ENCODE results near the gene IQGAP2. TPM values are rescaled to one million over a fixed set of nuclear protein-coding genes. Genes with fewer than 3 reads are reported as not detected.

The IQGAP2 gene
- total and polyA plus RNA-seq, 9 of the 15 experiments (the other 6 are each of a cell fraction or from before 2014, with no cell fraction given) = 8.7 to 23.2 (median 17.4) TPM

DNA sequence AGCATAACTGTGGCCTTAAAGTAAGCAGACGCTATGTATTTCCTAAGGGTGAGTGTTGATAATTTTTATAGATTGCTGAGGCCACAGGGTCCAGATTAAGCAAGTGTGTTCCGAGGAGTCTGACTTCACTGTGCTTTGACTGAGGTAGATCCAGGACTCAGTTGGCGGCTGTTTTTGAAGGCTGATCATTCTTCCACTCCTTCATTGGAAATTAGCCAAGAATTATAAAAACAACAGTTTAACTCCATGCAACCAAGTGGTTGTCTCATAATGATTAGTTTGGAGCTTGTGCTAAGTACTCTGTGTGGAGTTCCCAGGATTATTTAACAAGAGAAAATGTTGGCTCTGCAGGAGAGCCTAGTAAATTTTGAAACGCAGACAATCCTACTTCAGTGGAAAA, 19.1 kb downstream of the IQGAP2 start:
- H3K27me3 ChIP-seq (ENCODE audit: control insufficient read depth in 2 of 2, insufficient read depth in 2 of 2, low read length in 2 of 2) = no peaks in the 10 kb centered on the region
- H4K20me1 ChIP-seq (replicated peaks; ENCODE audit: control insufficient read depth, insufficient read depth, low read length) = no peaks in the 10 kb centered on the region
- in situ Hi-C loops (cut with MboI) = no loop called here
- 68% methylated on average over 4 of the region's 4 CpGs for WGBS (ENCODE audit: insufficient coverage, low coverage, missing lambda C conversion rate)
- ChIA-PET POLR2A (interaction anchor here (1.0 to 1.3 kb wide), 3 partner anchors 10 to 19 kb away, joined by 3 to 7 read pairs (median 4); partner anchors contain the start of gene IQGAP2), CTCF (ENCODE audit: low intra/inter-chr PET ratio) (no interaction called here)
- no peak for FAIRE-seq
- intact Hi-C loops (cut with micrococcal nuclease) = no loop called here
- H3K9ac ChIP-seq (ENCODE audit: insufficient read depth in 1 of 2, low read depth in 2 of 2, low read length in 2 of 2) = no peak overlapping the region
- no TSS peak for BruUV-seq (replicated peaks)
- no peak overlapping the region for H2AFZ ChIP-seq (ENCODE audit: low read depth, low read length)
- no peaks in the 10 kb centered on the region for H3K9me3 ChIP-seq (replicated peaks; ENCODE audit: control insufficient read depth, insufficient read depth, low read depth, low read length)
- TF ChIP-seq NFIC (IDR thresholded peaks at IDR 0.05) = peak; percentile 14; the same call in 1 of the 2 replicates
- TF ChIP-seq, protein P1, sequence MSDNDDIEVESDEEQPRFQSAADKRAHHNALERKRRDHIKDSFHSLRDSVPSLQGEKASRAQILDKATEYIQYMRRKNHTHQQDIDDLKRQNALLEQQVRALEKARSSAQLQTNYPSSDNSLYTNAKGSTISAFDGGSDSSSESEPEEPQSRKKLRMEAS (CRISPR knock-in tag; IDR thresholded peaks at IDR 0.05) = no peak
- no peaks in the 10 kb centered on the region for H3K36me3 ChIP-seq (ENCODE audit: control insufficient read depth, insufficient read depth, low read length)
- DNase-seq (ENCODE audit: extremely low read depth in 1 of 4, low spot score in 3 of 4) = no peak
- H3K79me2 ChIP-seq (ENCODE audit: control insufficient read depth, insufficient read depth, low read length) = no peaks in the 10 kb centered on the region
- ATAC-seq = no peak
- no peaks in the 10 kb centered on the region for H3K9me1 ChIP-seq (ENCODE audit: control insufficient read depth, insufficient read depth, low read length)
- no peak overlapping the region for H3K27ac ChIP-seq (ENCODE audit: extremely low read depth, low read depth, low read length)
- no peaks in the 10 kb centered on the region for H3K4me1 ChIP-seq (replicated peaks in 1 of 2; ENCODE audit: control insufficient read depth in 2 of 2, insufficient read depth in 2 of 2, low read length in 2 of 2)
- no peak overlapping the region for H3K4me3 ChIP-seq
- H3K4me2 ChIP-seq (ENCODE audit: insufficient read depth, low read length) = no peak overlapping the region

DNA sequence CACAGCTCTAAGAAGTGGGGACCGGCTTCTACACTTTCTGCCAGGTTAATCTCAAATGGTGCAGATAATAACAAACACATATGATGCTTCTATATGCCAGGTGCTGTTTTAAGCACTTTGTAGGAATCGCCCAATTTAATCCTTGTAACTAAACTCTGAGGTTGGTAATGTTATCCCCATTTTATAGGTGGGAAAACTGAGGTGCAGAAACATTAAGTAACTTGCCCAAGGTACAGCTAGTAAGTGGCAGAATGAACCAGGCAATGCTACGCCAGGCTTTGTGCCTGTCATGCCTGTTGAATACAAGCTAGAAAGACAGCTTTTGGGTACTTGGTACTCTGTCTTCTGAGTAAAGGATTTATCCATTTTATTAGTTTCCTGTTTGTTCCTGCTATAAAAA, 19.7 kb downstream of the IQGAP2 start:
- ATAC-seq (no peak), DNase-seq (ENCODE audit: extremely low read depth in 1 of 4, low spot score in 3 of 4) (no peak), FAIRE-seq (no peak)
- no peak overlapping the region for H3K4me2 ChIP-seq (ENCODE audit: insufficient read depth, low read length)
- no peaks in the 10 kb centered on the region for H3K36me3 ChIP-seq (ENCODE audit: control insufficient read depth, insufficient read depth, low read length)
- CTCF ChIA-PET (ENCODE audit: low intra/inter-chr PET ratio) = no interaction called here
- TF ChIP-seq BCOR (IDR thresholded peaks at IDR 0.05) = 0 out of 2 replicates have a peak, but pooled peaks have one; percentile 22
- 0 out of 4 replicates have a peak, but pooled peaks of 1 of the 2 experiments have one; percentile 15 for TF ChIP-seq KDM1A (IDR thresholded peaks at IDR 0.05)
- no peak for TF ChIP-seq HOMEZ (CRISPR knock-in tag; IDR thresholded peaks at IDR 0.05)
- no peak for TF ChIP-seq PYGO2 (tag; IDR thresholded peaks at IDR 0.05)
- TF ChIP-seq CHD4 (IDR thresholded peaks at IDR 0.05; ENCODE audit: insufficient read depth, insufficient replicate concordance, low read depth, low read length, poor library complexity, severe bottlenecking) = peak; percentile 81
- TF ChIP-seq ADNP (tag; IDR thresholded peaks at IDR 0.05) = peak; percentile 45; the same call in 1 of the 2 replicates
- peak; percentile 87 for TF ChIP-seq RBM25 (IDR thresholded peaks at IDR 0.05; ENCODE audit: low read depth, low read length, severe bottlenecking)
- BruUV-seq (replicated peaks) = no TSS peak
- H3K79me2 ChIP-seq (ENCODE audit: control insufficient read depth, insufficient read depth, low read length) = no peaks in the 10 kb centered on the region
- H3K27ac ChIP-seq (ENCODE audit: extremely low read depth, low read depth, low read length) = no peak overlapping the region
- no peak overlapping the region for H3K9ac ChIP-seq (ENCODE audit: insufficient read depth in 1 of 2, low read depth in 2 of 2, low read length in 2 of 2)
- no peaks in the 10 kb centered on the region for H4K20me1 ChIP-seq (replicated peaks; ENCODE audit: control insufficient read depth, insufficient read depth, low read length)
- intact Hi-C loops (cut with micrococcal nuclease) (no loop called here), in situ Hi-C loops (cut with MboI) (no loop called here)
- no peak overlapping the region for H2AFZ ChIP-seq (ENCODE audit: low read depth, low read length)
- H3K9me1 ChIP-seq (ENCODE audit: control insufficient read depth, insufficient read depth, low read length) = no peaks in the 10 kb centered on the region
- POLR2A ChIA-PET = interaction anchor here (1.0 to 1.2 kb wide), 2 partner anchors 12 to 75 kb away, joined by 3 to 4 read pairs; no protein-coding TSS in a partner anchor
- 59% methylated on average over 3 of the region's 3 CpGs for WGBS (ENCODE audit: insufficient coverage, low coverage, missing lambda C conversion rate)
- no peaks in the 10 kb centered on the region for H3K9me3 ChIP-seq (replicated peaks; ENCODE audit: control insufficient read depth, insufficient read depth, low read depth, low read length)
- no peak overlapping the region for H3K4me3 ChIP-seq
- H3K4me1 ChIP-seq (replicated peaks in 1 of 2; ENCODE audit: control insufficient read depth in 2 of 2, insufficient read depth in 2 of 2, low read length in 2 of 2) = no peaks in the 10 kb centered on the region; a peak in 1 of 5 replicates
- no peaks in the 10 kb centered on the region; a peak in 1 of 5 replicates for H3K27me3 ChIP-seq (ENCODE audit: control insufficient read depth in 2 of 2, insufficient read depth in 2 of 2, low read length in 2 of 2)
